Measurements from ENCODE around the gene CTSW.

DNA sequence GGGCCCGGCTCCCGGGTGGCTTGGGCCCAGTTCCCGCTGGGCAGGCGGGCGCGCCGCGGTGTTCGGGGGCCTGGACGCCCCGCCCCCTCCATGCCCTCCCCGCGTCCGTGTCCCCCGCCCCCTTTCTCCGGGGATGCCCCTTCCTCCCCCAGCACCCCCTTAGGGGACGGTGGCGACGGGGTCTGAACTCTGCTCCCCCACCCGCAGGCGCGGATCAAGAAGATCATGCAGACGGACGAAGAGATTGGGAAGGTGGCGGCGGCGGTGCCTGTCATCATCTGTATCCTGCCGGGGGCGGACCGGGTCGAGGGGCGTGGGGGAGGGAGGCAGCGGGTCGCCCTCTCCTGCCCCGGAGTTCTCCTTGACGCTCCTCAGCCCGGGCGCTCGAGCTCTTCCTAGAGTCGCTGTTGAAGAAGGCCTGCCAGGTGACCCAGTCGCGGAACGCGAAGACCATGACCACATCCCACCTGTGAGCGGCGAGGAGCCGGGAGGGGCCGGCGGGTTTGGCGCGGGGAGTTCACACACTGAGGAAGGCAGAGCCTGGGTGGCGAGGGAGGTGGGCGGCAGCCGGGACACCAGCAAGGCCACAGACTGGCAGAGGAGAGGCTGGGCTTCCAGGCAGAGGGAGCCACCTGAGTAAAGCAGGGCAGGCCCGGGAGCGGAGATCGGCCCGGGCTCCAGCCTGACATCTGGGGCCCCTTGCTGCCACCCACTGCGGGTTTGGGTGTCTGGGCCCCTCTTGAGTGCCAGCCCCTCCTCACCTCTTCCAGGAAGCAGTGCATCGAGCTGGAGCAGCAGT is 40.1 kb downstream of the CTSW start:
- no peak for TF ChIP-seq ZNF70 (CRISPR knock-in tag; IDR thresholded peaks at IDR 0.05)
- no peak for TF ChIP-seq ISL1 (CRISPR knock-in tag; IDR thresholded peaks at IDR 0.05)
- no peak for TF ChIP-seq BACH2 (CRISPR knock-in tag; IDR thresholded peaks at IDR 0.05; ENCODE audit: borderline replicate concordance)
- no peak for TF ChIP-seq OSR1 (CRISPR knock-in tag; IDR thresholded peaks at IDR 0.05)
- TF ChIP-seq RARB (CRISPR knock-in tag; IDR thresholded peaks at IDR 0.05): no peak
- no peak for TF ChIP-seq CSDC2 (CRISPR knock-in tag; IDR thresholded peaks at IDR 0.05)
- no peak for TF ChIP-seq ZFP30 (CRISPR knock-in tag; IDR thresholded peaks at IDR 0.05)
- TF ChIP-seq PATZ1 (CRISPR knock-in tag; IDR thresholded peaks at IDR 0.05; ENCODE audit: borderline replicate concordance): no peak
- TF ChIP-seq ESRRG (CRISPR knock-in tag; IDR thresholded peaks at IDR 0.05): no peak
- TF ChIP-seq ARNTL (CRISPR knock-in tag; IDR thresholded peaks at IDR 0.05; ENCODE audit: borderline replicate concordance, low read depth): no peak

Data from SK-N-SH treated with all-trans-retinoic acid at 6 μM for 48 hours (cell line).